GM12878 (cell line): ENCODE measurements around the gene TCOF1. TPM values are rescaled to one million over a fixed set of nuclear protein-coding genes. Genes with fewer than 3 reads are reported as not detected.

ENCODE experiments used
- EGR1 ChIP-seq, 2 experiments: IDR thresholded peaks; 1 replicate in 1 of 2; 2 replicates in 1 of 2; pipeline ENCODE4 v1.6.1; 2011 to 2012; ENCODE audit warnings: low read depth in 2 of 2, low read length in 2 of 2, borderline replicate concordance in 1 of 2, mild to moderate bottlenecking in 1 of 2, moderate library complexity in 1 of 2
- IRF5 ChIP-seq: fragments of 450-650 bp; IDR thresholded peaks from 2 replicates; pipeline ENCODE4 v1.6.1; 2017; ENCODE audit warnings: borderline replicate concordance
- MEF2A ChIP-seq: IDR thresholded peaks from 2 replicates; pipeline ENCODE4 v1.6.1; 2011; ENCODE audit warnings: low read depth, mild to moderate bottlenecking, low read length, moderate library complexity; ENCODE audit not compliant: insufficient read depth
- MYC ChIP-seq: IDR thresholded peaks from 2 replicates; pipeline ENCODE4 v1.6.1; 2011; ENCODE audit warnings: mild to moderate bottlenecking, low read length, moderate library complexity, inconsistent platforms; ENCODE audit not compliant: insufficient read depth, insufficient replicate concordance, insufficient read length, severe bottlenecking
- PBX3 ChIP-seq: IDR thresholded peaks from 2 replicates; pipeline ENCODE4 v1.6.1; 2011; ENCODE audit warnings: mild to moderate bottlenecking, low read depth, low read length, moderate library complexity; ENCODE audit not compliant: insufficient replicate concordance
- POU2F2 ChIP-seq: IDR thresholded peaks from 3 replicates; pipeline ENCODE4 v1.6.1; 2011; ENCODE audit warnings: low read depth, mild to moderate bottlenecking, low read length, borderline replicate concordance
- SRF ChIP-seq, 2 experiments: IDR thresholded peaks; 2 replicates each; pipeline ENCODE4 v1.6.1; 2011; ENCODE audit warnings: low read depth in 2 of 2, low read length in 2 of 2, mild to moderate bottlenecking in 1 of 2, moderate library complexity in 1 of 2
- TBL1XR1 ChIP-seq: IDR thresholded peaks from 2 replicates; pipeline ENCODE4 v1.6.1; 2012; ENCODE audit warnings: low read depth, low read length, improper control_type of control experiment
- USF1 ChIP-seq: IDR thresholded peaks from 2 replicates; pipeline ENCODE4 v1.6.1; 2011; ENCODE audit warnings: borderline replicate concordance, low read depth, mild to moderate bottlenecking, moderate library complexity, mixed read lengths, low read length; ENCODE audit not compliant: insufficient read depth; ENCODE audit errors: extremely low read length
- polyA plus RNA-seq, 11 experiments: library from polyadenylated mRNA; depleted of rRNA in 4 of 11; unstranded in 6 of 11; stranded (reverse) in 5 of 11; fragments of >200 nt; fragmentation: Nextera tagmentation in 4 of 11; fragmentation: Illumina TruSeq in 1 of 11; extraction: Ambion mirVana in 4 of 11; extraction: Trizol in 1 of 11; gene quantifications; 1 replicate in 1 of 11; 2 replicates in 10 of 11; pipeline versions ENCODE4 v1.2.1 to v1.2.3, GENCODE V29; 2011 to 2016; ENCODE audit warnings: inconsistent platforms in 2 of 11, missing spikeins in 2 of 11, low read depth in 1 of 11
- total RNA-seq, 4 experiments: library from RNA; depleted of rRNA in 3 of 4; stranded (reverse); fragments of >200 nt in 3 of 4; fragmentation: Illumina TruSeq in 1 of 4; extraction: Trizol in 1 of 4; gene quantifications; 2 replicates each; pipeline versions ENCODE4 v1.2.1 to v1.2.3, GENCODE V29; 2013 to 2021
- TF ChIP-seq, protein P1 (sequence below): fragments of 450-650 bp; IDR thresholded peaks from 2 replicates; pipeline ENCODE4 v1.6.1; 2017; ENCODE audit warnings: mild to moderate bottlenecking, moderate library complexity
- TF ChIP-seq, protein P2 (sequence below): fragments of 450-650 bp; IDR thresholded peaks from 2 replicates; pipeline ENCODE4 v1.6.1; 2017; ENCODE audit warnings: low read depth, mild to moderate bottlenecking, moderate library complexity
- TF ChIP-seq, protein P3 (sequence below): fragments of 450-650 bp; formaldehyde crosslinking; IDR thresholded peaks from 2 replicates; pipeline ENCODE4 v1.4.0; 2020; ENCODE audit warnings: mild to moderate bottlenecking, moderate library complexity

Gene TCOF1
- total and polyA plus RNA-seq, 10 of the 15 experiments (the other 5 are each of a cell fraction or from before 2014, with no cell fraction given): 8.7 to 83.9 (median 38.9) TPM

- TF ChIP-seq, protein P1, sequence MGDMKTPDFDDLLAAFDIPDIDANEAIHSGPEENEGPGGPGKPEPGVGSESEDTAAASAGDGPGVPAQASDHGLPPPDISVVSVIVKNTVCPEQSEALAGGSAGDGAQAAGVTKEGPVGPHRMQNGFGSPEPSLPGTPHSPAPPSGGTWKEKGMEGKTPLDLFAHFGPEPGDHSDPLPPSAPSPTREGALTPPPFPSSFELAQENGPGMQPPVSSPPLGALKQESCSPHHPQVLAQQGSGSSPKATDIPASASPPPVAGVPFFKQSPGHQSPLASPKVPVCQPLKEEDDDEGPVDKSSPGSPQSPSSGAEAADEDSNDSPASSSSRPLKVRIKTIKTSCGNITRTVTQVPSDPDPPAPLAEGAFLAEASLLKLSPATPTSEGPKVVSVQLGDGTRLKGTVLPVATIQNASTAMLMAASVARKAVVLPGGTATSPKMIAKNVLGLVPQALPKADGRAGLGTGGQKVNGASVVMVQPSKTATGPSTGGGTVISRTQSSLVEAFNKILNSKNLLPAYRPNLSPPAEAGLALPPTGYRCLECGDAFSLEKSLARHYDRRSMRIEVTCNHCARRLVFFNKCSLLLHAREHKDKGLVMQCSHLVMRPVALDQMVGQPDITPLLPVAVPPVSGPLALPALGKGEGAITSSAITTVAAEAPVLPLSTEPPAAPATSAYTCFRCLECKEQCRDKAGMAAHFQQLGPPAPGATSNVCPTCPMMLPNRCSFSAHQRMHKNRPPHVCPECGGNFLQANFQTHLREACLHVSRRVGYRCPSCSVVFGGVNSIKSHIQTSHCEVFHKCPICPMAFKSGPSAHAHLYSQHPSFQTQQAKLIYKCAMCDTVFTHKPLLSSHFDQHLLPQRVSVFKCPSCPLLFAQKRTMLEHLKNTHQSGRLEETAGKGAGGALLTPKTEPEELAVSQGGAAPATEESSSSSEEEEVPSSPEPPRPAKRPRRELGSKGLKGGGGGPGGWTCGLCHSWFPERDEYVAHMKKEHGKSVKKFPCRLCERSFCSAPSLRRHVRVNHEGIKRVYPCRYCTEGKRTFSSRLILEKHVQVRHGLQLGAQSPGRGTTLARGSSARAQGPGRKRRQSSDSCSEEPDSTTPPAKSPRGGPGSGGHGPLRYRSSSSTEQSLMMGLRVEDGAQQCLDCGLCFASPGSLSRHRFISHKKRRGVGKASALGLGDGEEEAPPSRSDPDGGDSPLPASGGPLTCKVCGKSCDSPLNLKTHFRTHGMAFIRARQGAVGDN: no peak
- 0 out of 4 replicates have a peak, but pooled peaks of 1 of the 2 experiments have one; percentile 12 for TF ChIP-seq SRF (IDR thresholded peaks at IDR 0.05; ENCODE audit: low read depth in 2 of 2, low read length in 2 of 2)
- TF ChIP-seq MEF2A: no peak
- no peak for TF ChIP-seq MYC
- no peak for TF ChIP-seq USF1
- TF ChIP-seq, protein P2, sequence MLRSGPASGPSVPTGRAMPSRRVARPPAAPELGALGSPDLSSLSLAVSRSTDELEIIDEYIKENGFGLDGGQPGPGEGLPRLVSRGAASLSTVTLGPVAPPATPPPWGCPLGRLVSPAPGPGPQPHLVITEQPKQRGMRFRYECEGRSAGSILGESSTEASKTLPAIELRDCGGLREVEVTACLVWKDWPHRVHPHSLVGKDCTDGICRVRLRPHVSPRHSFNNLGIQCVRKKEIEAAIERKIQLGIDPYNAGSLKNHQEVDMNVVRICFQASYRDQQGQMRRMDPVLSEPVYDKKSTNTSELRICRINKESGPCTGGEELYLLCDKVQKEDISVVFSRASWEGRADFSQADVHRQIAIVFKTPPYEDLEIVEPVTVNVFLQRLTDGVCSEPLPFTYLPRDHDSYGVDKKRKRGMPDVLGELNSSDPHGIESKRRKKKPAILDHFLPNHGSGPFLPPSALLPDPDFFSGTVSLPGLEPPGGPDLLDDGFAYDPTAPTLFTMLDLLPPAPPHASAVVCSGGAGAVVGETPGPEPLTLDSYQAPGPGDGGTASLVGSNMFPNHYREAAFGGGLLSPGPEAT: no peak
- TF ChIP-seq, protein P3, sequence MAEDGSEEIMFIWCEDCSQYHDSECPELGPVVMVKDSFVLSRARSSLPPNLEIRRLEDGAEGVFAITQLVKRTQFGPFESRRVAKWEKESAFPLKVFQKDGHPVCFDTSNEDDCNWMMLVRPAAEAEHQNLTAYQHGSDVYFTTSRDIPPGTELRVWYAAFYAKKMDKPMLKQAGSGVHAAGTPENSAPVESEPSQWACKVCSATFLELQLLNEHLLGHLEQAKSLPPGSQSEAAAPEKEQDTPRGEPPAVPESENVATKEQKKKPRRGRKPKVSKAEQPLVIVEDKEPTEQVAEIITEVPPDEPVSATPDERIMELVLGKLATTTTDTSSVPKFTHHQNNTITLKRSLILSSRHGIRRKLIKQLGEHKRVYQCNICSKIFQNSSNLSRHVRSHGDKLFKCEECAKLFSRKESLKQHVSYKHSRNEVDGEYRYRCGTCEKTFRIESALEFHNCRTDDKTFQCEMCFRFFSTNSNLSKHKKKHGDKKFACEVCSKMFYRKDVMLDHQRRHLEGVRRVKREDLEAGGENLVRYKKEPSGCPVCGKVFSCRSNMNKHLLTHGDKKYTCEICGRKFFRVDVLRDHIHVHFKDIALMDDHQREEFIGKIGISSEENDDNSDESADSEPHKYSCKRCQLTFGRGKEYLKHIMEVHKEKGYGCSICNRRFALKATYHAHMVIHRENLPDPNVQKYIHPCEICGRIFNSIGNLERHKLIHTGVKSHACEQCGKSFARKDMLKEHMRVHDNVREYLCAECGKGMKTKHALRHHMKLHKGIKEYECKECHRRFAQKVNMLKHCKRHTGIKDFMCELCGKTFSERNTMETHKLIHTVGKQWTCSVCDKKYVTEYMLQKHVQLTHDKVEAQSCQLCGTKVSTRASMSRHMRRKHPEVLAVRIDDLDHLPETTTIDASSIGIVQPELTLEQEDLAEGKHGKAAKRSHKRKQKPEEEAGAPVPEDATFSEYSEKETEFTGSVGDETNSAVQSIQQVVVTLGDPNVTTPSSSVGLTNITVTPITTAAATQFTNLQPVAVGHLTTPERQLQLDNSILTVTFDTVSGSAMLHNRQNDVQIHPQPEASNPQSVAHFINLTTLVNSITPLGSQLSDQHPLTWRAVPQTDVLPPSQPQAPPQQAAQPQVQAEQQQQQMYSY (CRISPR knock-in tag): peak; percentile 64; the same call in 1 of the 2 replicates
- peak; percentile 40 for TF ChIP-seq PBX3
- TF ChIP-seq POU2F2: peak; percentile 1; the same call in 2 of the 3 replicates
- TF ChIP-seq IRF5: no peak
- no peak for TF ChIP-seq TBL1XR1
- 0 out of 3 replicates have a peak, but pooled peaks of 1 of the 2 experiments have one; percentile 8 for TF ChIP-seq EGR1 (IDR thresholded peaks at IDR 0.05; ENCODE audit: borderline replicate concordance in 1 of 2, low read depth in 2 of 2, low read length in 2 of 2)
Observed at GRCh38 chr5:150404535-150404934, 47.0 kb downstream of the TCOF1 start (continued).
